HCT116 (cell line): Measurements from ENCODE around the gene TRIM41. TPM values are rescaled to one million over a fixed set of nuclear protein-coding genes. Genes with fewer than 3 reads are reported as not detected.

Source experiments
- ATAC-seq: fragments of 200-7000 bp; cut with Tn5 transposase; 2 replicates; pipeline ENCODE4 v1.9.1; 2020; ENCODE audit warnings: mild to moderate bottlenecking, moderate library complexity
- BruUV-seq: library from RNA; stranded (reverse); fragments of 400-500 nt; replicated peaks from 2 replicates; lab custom pipeline; 2021; lab: Mats Ljungman, UMichigan
- CTCF ChIA-PET: fragments of 300-600 bp; sonication (Branson Sonifier 250); formaldehyde crosslinking; loops from one replicate; lab custom pipeline; 2021; ENCODE audit warnings: antibody characterized with exemption; lab: Charles Lee
- POLR2A ChIA-PET: fragments of 300-600, 350-600 bp; sonication (Branson Sonifier 250); formaldehyde crosslinking; loops from one replicate; lab custom pipeline; 2021; ENCODE audit warnings: antibody characterized with exemption; lab: Charles Lee
- RAD21 ChIA-PET, 2 experiments: fragments of 300-600 bp; sonication (Branson Sonifier 250); formaldehyde crosslinking; loops; one replicate each; lab custom pipeline; 2023; ENCODE audit warnings: low total read pairs in 2 of 2; ENCODE audit not compliant: uncharacterized antibody in 2 of 2, unreplicated experiment in 2 of 2, low non-redundant PET in 1 of 2; lab: Charles Lee
- DNase-seq: peaks from one replicate; pipeline ENCODE4 v3.0.0-alpha.2; 2010; ENCODE audit warnings: low read depth, low spot score
- H2AFZ ChIP-seq: fragments of 200-600 bp; shearing (Covaris generic), sonication (generic); 2 replicates; pipeline ENCODE4 v1.6.1; 2017; ENCODE audit warnings: low read depth, mixed run types, mixed read lengths, antibody characterized with exemption, low read length; ENCODE audit not compliant: poor library complexity, severe bottlenecking
- H3K27ac ChIP-seq: 2 replicates; pipeline ENCODE4 v1.5.1; 2012; ENCODE audit warnings: low read depth, low read length
- H3K27me3 ChIP-seq: fragments of 200-600 bp; sonication (generic); 2 replicates; pipeline ENCODE4 v1.6.1; 2016; ENCODE audit warnings: mixed run types, low read length, mixed read lengths; ENCODE audit not compliant: insufficient read depth
- H3K36me3 ChIP-seq, 2 experiments: fragments of 200-500 bp in 1 of 2; fragments of 200-600 bp in 1 of 2; sonication (Bioruptor generic) in 1 of 2; sonication (generic) in 1 of 2; 2 replicates each; pipeline versions ENCODE4 v1.5.1 to v1.6.1; 2014 to 2016; ENCODE audit warnings: low read length in 2 of 2, inconsistent platforms in 1 of 2, mixed read lengths in 1 of 2, mixed run types in 1 of 2; ENCODE audit not compliant: insufficient read depth in 2 of 2, control insufficient read depth in 1 of 2
- H3K4me1 ChIP-seq, 2 experiments: fragments of 200-600 bp in 1 of 2; sonication (generic) in 1 of 2; 2 replicates each; pipeline versions ENCODE4 v1.5.1 to v1.6.1; 2012 to 2017; ENCODE audit warnings: low read length in 2 of 2, inconsistent platforms in 1 of 2, mild to moderate bottlenecking in 1 of 2, mixed read lengths in 1 of 2, mixed run types in 1 of 2, moderate library complexity in 1 of 2; ENCODE audit not compliant: insufficient read depth in 2 of 2, control insufficient read depth in 1 of 2
- H3K4me2 ChIP-seq: fragments of 200-600 bp; sonication (generic); 2 replicates; pipeline ENCODE4 v1.6.1; 2017; ENCODE audit warnings: mixed run types, low read length, mixed read lengths
- H3K4me3 ChIP-seq, 2 experiments: fragments of 200-600 bp in 1 of 2; sonication (generic) in 1 of 2; replicated peaks in 1 of 2; 2 replicates each; pipeline ENCODE4 v1.5.1; 2011 to 2016; ENCODE audit warnings: low read length in 2 of 2, control low read depth in 1 of 2, low read depth in 1 of 2, mild to moderate bottlenecking in 1 of 2, mixed read lengths in 1 of 2, mixed run types in 1 of 2
- H3K79me2 ChIP-seq: fragments of 200-600 bp; sonication (generic); 2 replicates; pipeline ENCODE4 v1.6.1; 2017; ENCODE audit warnings: mild to moderate bottlenecking, mixed run types, low read length, moderate library complexity, mixed read lengths; ENCODE audit not compliant: insufficient read depth
- H3K9ac ChIP-seq: fragments of 200-600 bp; sonication (generic); 2 replicates; pipeline ENCODE4 v1.6.1; 2016; ENCODE audit warnings: low read length, mixed read lengths
- H3K9me2 ChIP-seq: fragments of 200-600 bp; sonication (generic), shearing (Covaris generic); 2 replicates; pipeline ENCODE4 v1.6.1; 2017; ENCODE audit warnings: mixed run types, mild to moderate bottlenecking, moderate library complexity; ENCODE audit not compliant: insufficient read depth
- H3K9me3 ChIP-seq, 2 experiments: fragments of 200-500 bp in 1 of 2; fragments of 200-600 bp in 1 of 2; sonication (Bioruptor generic) in 1 of 2; sonication (generic) in 1 of 2; 2 replicates each; pipeline ENCODE4 v1.6.1; 2014 to 2017; ENCODE audit warnings: low read length in 2 of 2, mixed read lengths in 2 of 2, inconsistent platforms in 1 of 2, low read depth in 1 of 2, mild to moderate bottlenecking in 1 of 2, mixed run types in 1 of 2, moderate library complexity in 1 of 2; ENCODE audit not compliant: control insufficient read depth in 1 of 2, insufficient read depth in 1 of 2
- H4K20me1 ChIP-seq: fragments of 200-600 bp; sonication (generic), shearing (Covaris generic); 2 replicates; pipeline ENCODE4 v1.6.1; 2017; ENCODE audit warnings: mixed run types, mild to moderate bottlenecking, moderate library complexity; ENCODE audit not compliant: insufficient read depth
- CEBPB ChIP-seq: IDR thresholded peaks from 2 replicates; pipeline ENCODE4 v1.6.1; 2012; ENCODE audit warnings: low read depth
- EZH2 ChIP-seq: fragments of 200-600 bp; sonication (generic); IDR thresholded peaks from 2 replicates; pipeline ENCODE4 v1.6.1; 2017; ENCODE audit warnings: antibody characterized with exemption, mixed run types
- POLR2A ChIP-seq: IDR thresholded peaks from 2 replicates; pipeline ENCODE4 v1.7.0; 2011; ENCODE audit warnings: borderline replicate concordance; ENCODE audit not compliant: insufficient read depth, insufficient read length; ENCODE audit errors: extremely low read depth
- POLR2AphosphoS5 ChIP-seq: IDR thresholded peaks from 2 replicates; pipeline ENCODE4 v1.6.1; 2011; ENCODE audit warnings: mild to moderate bottlenecking, low read depth, low read length, moderate library complexity
- SRF ChIP-seq: IDR thresholded peaks from 2 replicates; pipeline ENCODE4 v1.6.1; 2012; ENCODE audit warnings: low read depth
- TCF7L2 ChIP-seq: IDR thresholded peaks from 2 replicates; pipeline ENCODE4 v1.7.0; 2011; ENCODE audit warnings: borderline replicate concordance, inconsistent platforms; ENCODE audit not compliant: insufficient read depth, insufficient read length; ENCODE audit errors: extremely low read depth
- intact Hi-C: fragments of 100-400 bp; cut with micrococcal nuclease; formaldehyde crosslinking; loops from 2 replicates; pipeline ENCODE4 v1.10.0; 2022
- total RNA-seq: library from RNA; stranded (reverse); gene quantifications from one replicate; pipeline ENCODE4 v1.2.1, GENCODE V29; 2021; ENCODE audit not compliant: unreplicated experiment
- TF ChIP-seq, protein P1 (sequence below): IDR thresholded peaks from 2 replicates; pipeline ENCODE4 v1.6.1; 2012; ENCODE audit warnings: low read depth

The TRIM41 gene
- total RNA-seq, 1 experiment from 2014 or later: 51.8 TPM

DNA sequence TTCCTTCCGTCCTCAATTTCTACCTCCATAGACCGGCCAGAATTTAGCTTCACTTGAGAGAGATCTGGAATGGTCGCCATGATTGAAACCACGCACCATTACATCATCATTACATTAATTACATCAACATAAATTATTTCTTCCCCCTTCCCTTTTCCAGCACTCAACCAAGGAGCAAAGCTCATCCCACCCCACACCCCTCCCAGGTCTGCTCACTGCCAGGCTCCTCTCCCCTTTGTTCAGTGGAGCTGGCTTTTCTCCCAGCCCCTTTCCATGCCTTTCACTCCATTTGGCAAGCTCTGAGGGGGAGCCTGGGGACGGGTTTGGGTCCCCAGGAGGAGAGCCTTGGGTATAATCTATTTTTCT, 12.2 kb downstream of the TRIM41 start (continued):
- TF ChIP-seq, protein P1, sequence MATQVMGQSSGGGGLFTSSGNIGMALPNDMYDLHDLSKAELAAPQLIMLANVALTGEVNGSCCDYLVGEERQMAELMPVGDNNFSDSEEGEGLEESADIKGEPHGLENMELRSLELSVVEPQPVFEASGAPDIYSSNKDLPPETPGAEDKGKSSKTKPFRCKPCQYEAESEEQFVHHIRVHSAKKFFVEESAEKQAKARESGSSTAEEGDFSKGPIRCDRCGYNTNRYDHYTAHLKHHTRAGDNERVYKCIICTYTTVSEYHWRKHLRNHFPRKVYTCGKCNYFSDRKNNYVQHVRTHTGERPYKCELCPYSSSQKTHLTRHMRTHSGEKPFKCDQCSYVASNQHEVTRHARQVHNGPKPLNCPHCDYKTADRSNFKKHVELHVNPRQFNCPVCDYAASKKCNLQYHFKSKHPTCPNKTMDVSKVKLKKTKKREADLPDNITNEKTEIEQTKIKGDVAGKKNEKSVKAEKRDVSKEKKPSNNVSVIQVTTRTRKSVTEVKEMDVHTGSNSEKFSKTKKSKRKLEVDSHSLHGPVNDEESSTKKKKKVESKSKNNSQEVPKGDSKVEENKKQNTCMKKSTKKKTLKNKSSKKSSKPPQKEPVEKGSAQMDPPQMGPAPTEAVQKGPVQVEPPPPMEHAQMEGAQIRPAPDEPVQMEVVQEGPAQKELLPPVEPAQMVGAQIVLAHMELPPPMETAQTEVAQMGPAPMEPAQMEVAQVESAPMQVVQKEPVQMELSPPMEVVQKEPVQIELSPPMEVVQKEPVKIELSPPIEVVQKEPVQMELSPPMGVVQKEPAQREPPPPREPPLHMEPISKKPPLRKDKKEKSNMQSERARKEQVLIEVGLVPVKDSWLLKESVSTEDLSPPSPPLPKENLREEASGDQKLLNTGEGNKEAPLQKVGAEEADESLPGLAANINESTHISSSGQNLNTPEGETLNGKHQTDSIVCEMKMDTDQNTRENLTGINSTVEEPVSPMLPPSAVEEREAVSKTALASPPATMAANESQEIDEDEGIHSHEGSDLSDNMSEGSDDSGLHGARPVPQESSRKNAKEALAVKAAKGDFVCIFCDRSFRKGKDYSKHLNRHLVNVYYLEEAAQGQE: no peak
- TF ChIP-seq EZH2 (no peak), POLR2AphosphoS5 (no peak), CEBPB (no peak), SRF (no peak)
- TF ChIP-seq, all 23 proteins: peak for 0

DNA sequence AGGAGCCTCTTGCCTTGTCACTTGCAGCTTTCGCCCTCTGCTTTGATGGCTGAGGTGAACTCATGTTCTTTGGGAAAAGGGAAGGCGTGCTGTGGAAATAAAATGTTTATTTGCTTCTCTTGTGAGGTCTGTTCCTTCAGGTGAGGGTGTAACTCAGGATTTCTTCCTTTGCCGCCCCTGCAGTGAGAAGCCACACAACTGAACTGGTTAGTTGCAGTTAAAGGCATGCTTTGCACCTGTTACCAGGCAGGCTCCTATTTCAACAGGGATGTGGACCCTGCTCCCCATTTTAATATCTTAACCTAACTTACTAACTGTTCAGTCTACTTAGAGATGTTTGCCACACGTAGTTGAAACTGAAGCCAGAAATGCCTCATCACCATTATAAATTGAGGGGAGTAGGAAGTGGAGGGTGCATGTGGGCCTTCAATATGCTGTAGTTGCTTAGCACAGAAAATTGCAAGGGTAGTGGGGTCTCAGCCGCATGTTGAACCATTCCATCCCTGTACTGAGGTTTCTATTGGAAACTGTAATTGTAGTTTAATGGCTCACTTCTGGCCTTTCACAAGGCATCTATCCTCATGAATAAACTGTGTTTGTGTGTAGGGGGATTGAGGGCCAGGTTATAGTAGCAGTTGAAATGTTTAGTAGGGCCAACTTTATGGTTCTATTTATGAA, 12.7 kb downstream of the TRIM41 start:
- peaks cover 41% of the 10 kb centered on the region; the same call in 1 of the 2 replicates for H4K20me1 ChIP-seq
- POLR2A ChIA-PET: interaction anchor here (1.9 kb wide), 1 partner anchor 12 kb away, joined by 11 read pairs; the partner anchor contains the start of gene TRIM41
- no peaks in the 10 kb centered on the region for H3K9me3 ChIP-seq
- no peaks in the 10 kb centered on the region for H3K4me1 ChIP-seq
- DNase-seq (no peak), ATAC-seq (peak; percentile 10)
- no peak overlapping the region for H3K4me2 ChIP-seq
- H3K9me2 ChIP-seq: no peaks in the 10 kb centered on the region
- CTCF ChIA-PET: no interaction called here
- no peak overlapping the region for H3K4me3 ChIP-seq
- RAD21 ChIA-PET: no interaction called here
- no peak overlapping the region for H2AFZ ChIP-seq
- TF ChIP-seq POLR2A (peak; percentile 38), POLR2AphosphoS5 (peak; percentile 45), TCF7L2 (no peak)
- intact Hi-C loops: no loop called here
- no peak overlapping the region for H3K9ac ChIP-seq
- H3K27ac ChIP-seq: peak overlapping the region; percentile 1; the same call in 1 of the 2 replicates
- BruUV-seq: no TSS peak
- H3K27me3 ChIP-seq: no peaks in the 10 kb centered on the region
- H3K36me3 ChIP-seq: peaks cover 42 to 60% of the 10 kb centered on the region in 2 experiments
- peaks cover 42% of the 10 kb centered on the region for H3K79me2 ChIP-seq
